Astrocyte of the hippocampus (primary cell): ENCODE results near the gene PCYT2.

Experiments
- DNase-seq: peaks from one replicate; pipeline ENCODE4 v3.0.0; 2011; ENCODE audit warnings: low read depth, low spot score

The PCYT2 gene

GRCh38 chr17:81871387-81872230, 39.6 kb downstream of the PCYT2 start:
- DNase-seq: peak; percentile 95

GRCh38 chr17:81870981-81871386, 40.2 kb downstream of the PCYT2 start, which contains the start of gene ARHGDIA:
TSS of gene ARHGDIA (minus strand) at chr17:81871337. CDS start at chr17:81869930, 1,407 bp downstream.
- peak; percentile 48 for DNase-seq

GRCh38 chr17:81870131-81870980, 40.8 kb downstream of the PCYT2 start:
- peak; percentile 71 for DNase-seq

- peak; percentile 74 for DNase-seq
Measured at GRCh38 chr17:81869221-81870130, 41.7 kb downstream of the PCYT2 start.

GRCh38 chr17:81868674-81869220, 42.5 kb downstream of the PCYT2 start:
- DNase-seq: peak; percentile 91

GRCh38 chr17:81867991-81868673, 43.1 kb downstream of the PCYT2 start:
- DNase-seq: no peak

- peak; percentile 48 for DNase-seq
Measured at GRCh38 chr17:81867170-81867990, 43.8 kb downstream of the PCYT2 start.

GRCh38 chr17:81866440-81867169, 44.6 kb downstream of the PCYT2 start:
- no peak for DNase-seq

- DNase-seq: no peak
Measured at GRCh38 chr17:81865733-81866439, 45.3 kb downstream of the PCYT2 start.

- DNase-seq: no peak
Measured at GRCh38 chr17:81865358-81865732, 45.9 kb downstream of the PCYT2 start.

- no peak for DNase-seq
Measured at GRCh38 chr17:81863833-81864768, 47.1 kb downstream of the PCYT2 start.

- no peak for DNase-seq
Measured at GRCh38 chr17:81863123-81863675, 48.0 kb downstream of the PCYT2 start.

- peak; percentile 100 for DNase-seq
Measured at GRCh38 chr17:81860756-81861568, 50.2 kb downstream of the PCYT2 start.

GRCh38 chr17:81859906-81860755, 51.1 kb downstream of the PCYT2 start, which contains the start of gene P4HB:
TSS of gene P4HB (minus strand) at chr17:81860535. CDS start at chr17:81860471, 64 bp downstream.
- peak; percentile 32 for DNase-seq
